Measurements from ENCODE around the gene CCDC60.
A peak's percentile ranks its signal among the peaks of the same experiment; 100 is the strongest.

The CCDC60 gene

GRCh38 chr12:119528241-119528640 lies 193.7 kb downstream of the CCDC60 start:
- in situ Hi-C loops (cut with MboI; ENCODE audit: low sequenced_read_pairs, unreplicated experiment): no loop called here
- no peak for TF ChIP-seq CTCF (IDR thresholded peaks at IDR 0.05; ENCODE audit: borderline replicate concordance, control extremely low read depth, extremely low read depth, insufficient read depth, missing control alignments)
- DNase-seq (ENCODE audit: low spot score): no peak

- TF ChIP-seq CTCF (IDR thresholded peaks at IDR 0.05; ENCODE audit: borderline replicate concordance, control extremely low read depth, extremely low read depth, insufficient read depth, missing control alignments): no peak
- no peak for DNase-seq (ENCODE audit: low spot score)
- in situ Hi-C loops (cut with MboI; ENCODE audit: low sequenced_read_pairs, unreplicated experiment): no loop called here
Observed at GRCh38 chr12:119540476-119540875, 205.9 kb downstream of the CCDC60 start.

GRCh38 chr12:119544765-119545625 lies 210.5 kb downstream of the CCDC60 start:
- in situ Hi-C loops (cut with MboI; ENCODE audit: low sequenced_read_pairs, unreplicated experiment): no loop called here
- TF ChIP-seq CTCF (IDR thresholded peaks at IDR 0.05; ENCODE audit: borderline replicate concordance, control extremely low read depth, extremely low read depth, insufficient read depth, missing control alignments): peak; percentile 71
- peak; percentile 63 for DNase-seq (ENCODE audit: low spot score)

GRCh38 chr12:119546340-119546739 lies 211.8 kb downstream of the CCDC60 start:
- in situ Hi-C loops (cut with MboI; ENCODE audit: low sequenced_read_pairs, unreplicated experiment): no loop called here
- TF ChIP-seq CTCF (IDR thresholded peaks at IDR 0.05; ENCODE audit: borderline replicate concordance, control extremely low read depth, extremely low read depth, insufficient read depth, missing control alignments): no peak
- no peak for DNase-seq (ENCODE audit: low spot score)

- no peak for TF ChIP-seq CTCF (IDR thresholded peaks at IDR 0.05; ENCODE audit: borderline replicate concordance, control extremely low read depth, extremely low read depth, insufficient read depth, missing control alignments)
- in situ Hi-C loops (cut with MboI; ENCODE audit: low sequenced_read_pairs, unreplicated experiment): no loop called here
- no peak for DNase-seq (ENCODE audit: low spot score)
Observed at GRCh38 chr12:119547001-119547400, 212.5 kb downstream of the CCDC60 start.

- in situ Hi-C loops (cut with MboI; ENCODE audit: low sequenced_read_pairs, unreplicated experiment): no loop called here
- no peak for TF ChIP-seq CTCF (IDR thresholded peaks at IDR 0.05; ENCODE audit: borderline replicate concordance, control extremely low read depth, extremely low read depth, insufficient read depth, missing control alignments)
- DNase-seq (ENCODE audit: low spot score): no peak
Observed at GRCh38 chr12:119556854-119557253, 222.3 kb downstream of the CCDC60 start.
